Tibial nerve (tissue), 4 donors: ENCODE data around the gene GLIS2.

ENCODE experiments used
- EP300 ChIP-seq, 2 donors: sonication (generic); formaldehyde crosslinking; IDR thresholded peaks; one replicate each; pipeline ENCODE4 v1.6.1; 2017; ENCODE audit warnings: antibody characterized with exemption in 2 of 2, mild to moderate bottlenecking in 1 of 2
- TF ChIP-seq, protein P1 (sequence below), 5 experiments: fragments of 200-600 bp in 3 of 5; fragments of 450-650 bp in 2 of 5; sonication (generic) in 3 of 5; IDR thresholded peaks; one replicate each; pipeline ENCODE4 v1.5.1; 2016 to 2019; ENCODE audit warnings: antibody characterized with exemption in 5 of 5, mild to moderate bottlenecking in 3 of 5, moderate library complexity in 2 of 5

DNA sequence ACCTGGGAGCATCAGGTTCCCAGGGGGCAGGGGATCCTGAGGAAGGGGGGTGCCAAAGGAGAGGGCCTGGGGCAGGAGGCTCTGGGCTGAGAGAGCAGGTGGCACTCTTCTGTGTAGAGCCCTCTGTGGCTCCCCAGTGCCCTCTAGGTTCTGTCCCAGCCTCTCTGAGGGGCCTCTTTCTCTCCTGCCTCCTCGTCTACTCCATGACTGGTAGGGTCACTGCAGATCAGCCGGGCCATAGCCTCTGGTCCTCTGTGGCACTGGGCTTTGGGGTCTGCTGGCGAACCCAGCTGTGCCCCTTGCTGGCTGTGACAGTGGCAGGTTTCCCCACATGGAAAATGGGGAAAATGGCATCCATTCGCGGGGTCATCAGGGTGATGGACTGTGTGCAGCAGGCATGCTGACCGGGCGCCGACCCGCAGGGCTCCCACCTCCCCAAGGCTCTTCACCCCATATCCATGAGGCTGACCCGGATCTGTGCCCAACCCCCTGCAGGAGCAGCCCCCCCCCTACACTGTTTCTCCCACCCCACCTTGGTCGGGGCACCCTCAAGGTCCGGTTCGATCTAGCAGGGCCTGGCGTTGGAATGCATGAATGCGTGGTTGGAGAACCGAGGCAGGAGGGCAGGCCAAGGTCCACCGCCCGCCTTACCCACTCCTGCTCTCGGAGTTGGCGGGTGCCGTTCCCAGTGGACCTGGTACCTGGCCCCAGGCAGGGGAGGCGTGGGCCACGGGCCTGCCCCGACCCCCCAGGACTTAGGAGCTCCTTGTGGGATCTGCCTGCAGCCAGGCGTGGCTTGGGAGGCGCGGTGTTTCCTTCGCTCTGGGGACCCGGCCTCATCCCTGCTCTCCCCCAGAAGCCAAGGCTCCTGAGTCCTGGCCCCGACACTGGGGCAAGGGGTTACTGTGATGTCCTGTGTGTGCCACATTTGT, 6.5 kb downstream of the GLIS2 start:
- TF ChIP-seq, protein P1, sequence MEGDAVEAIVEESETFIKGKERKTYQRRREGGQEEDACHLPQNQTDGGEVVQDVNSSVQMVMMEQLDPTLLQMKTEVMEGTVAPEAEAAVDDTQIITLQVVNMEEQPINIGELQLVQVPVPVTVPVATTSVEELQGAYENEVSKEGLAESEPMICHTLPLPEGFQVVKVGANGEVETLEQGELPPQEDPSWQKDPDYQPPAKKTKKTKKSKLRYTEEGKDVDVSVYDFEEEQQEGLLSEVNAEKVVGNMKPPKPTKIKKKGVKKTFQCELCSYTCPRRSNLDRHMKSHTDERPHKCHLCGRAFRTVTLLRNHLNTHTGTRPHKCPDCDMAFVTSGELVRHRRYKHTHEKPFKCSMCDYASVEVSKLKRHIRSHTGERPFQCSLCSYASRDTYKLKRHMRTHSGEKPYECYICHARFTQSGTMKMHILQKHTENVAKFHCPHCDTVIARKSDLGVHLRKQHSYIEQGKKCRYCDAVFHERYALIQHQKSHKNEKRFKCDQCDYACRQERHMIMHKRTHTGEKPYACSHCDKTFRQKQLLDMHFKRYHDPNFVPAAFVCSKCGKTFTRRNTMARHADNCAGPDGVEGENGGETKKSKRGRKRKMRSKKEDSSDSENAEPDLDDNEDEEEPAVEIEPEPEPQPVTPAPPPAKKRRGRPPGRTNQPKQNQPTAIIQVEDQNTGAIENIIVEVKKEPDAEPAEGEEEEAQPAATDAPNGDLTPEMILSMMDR (IDR thresholded peaks at IDR 0.05): no peak
- no peak for TF ChIP-seq EP300 (IDR thresholded peaks at IDR 0.05)
